Astrocyte (in vitro differentiated cells and primary cell): ENCODE results near the gene PCSK2. TPM values are rescaled to one million over a fixed set of nuclear protein-coding genes. Genes with fewer than 3 reads are reported as not detected.

ENCODE experiments used
- DNase-seq: peaks from one replicate; pipeline ENCODE4 v3.0.0-alpha.2; 2010; ENCODE audit warnings: low read depth
- FAIRE-seq: peaks from 2 replicates; lab custom pipeline; 2011; peaks lifted over from hg19 to GRCh38; lab: Jason Lieb, UNC
- H2AFZ ChIP-seq: 2 replicates; pipeline ENCODE4 v1.6.0; 2012; ENCODE audit warnings: low read depth, low read length, inconsistent platforms
- H3K27ac ChIP-seq: 2 replicates; pipeline ENCODE4 v1.5.1; 2011; ENCODE audit warnings: low read depth, low read length, inconsistent platforms
- H3K27me3 ChIP-seq: 2 replicates; pipeline ENCODE4 v1.6.0; 2011; ENCODE audit warnings: low read length, inconsistent platforms; ENCODE audit not compliant: insufficient read depth
- H3K36me3 ChIP-seq: 2 replicates; pipeline ENCODE4 v1.5.1; 2011; ENCODE audit warnings: low read length, inconsistent platforms; ENCODE audit not compliant: insufficient read depth
- H3K4me1 ChIP-seq: 2 replicates; pipeline ENCODE4 v1.5.1; 2011; ENCODE audit warnings: low read length, inconsistent platforms; ENCODE audit not compliant: insufficient read depth
- H3K4me2 ChIP-seq: 2 replicates; pipeline ENCODE4 v1.6.0; 2012; ENCODE audit warnings: low read length, inconsistent platforms
- H3K4me3 ChIP-seq: 2 replicates; pipeline ENCODE4 v1.5.1; 2011; ENCODE audit warnings: low read depth, mild to moderate bottlenecking, low read length, inconsistent platforms; ENCODE audit not compliant: insufficient read depth
- H3K79me2 ChIP-seq: 2 replicates; pipeline ENCODE4 v1.6.0; 2012; ENCODE audit warnings: mild to moderate bottlenecking, low read length, inconsistent platforms; ENCODE audit not compliant: insufficient read depth
- H3K9ac ChIP-seq: 2 replicates; pipeline ENCODE4 v1.6.0; 2012; ENCODE audit warnings: mild to moderate bottlenecking, low read length, inconsistent platforms
- H3K9me3 ChIP-seq: 2 replicates; pipeline ENCODE4 v1.5.1; 2012; ENCODE audit warnings: low read depth, mild to moderate bottlenecking, low read length, inconsistent platforms; ENCODE audit not compliant: insufficient read depth
- H4K20me1 ChIP-seq: 2 replicates; pipeline ENCODE4 v1.6.0; 2012; ENCODE audit warnings: low read length, inconsistent platforms; ENCODE audit not compliant: insufficient read depth
- H3K27ac Mint-ChIP-seq: one replicate; pipeline ENCODE4 v1.8.0; 2021; ENCODE audit warnings: mild to moderate bottlenecking, mixed read lengths; ENCODE audit not compliant: unreplicated experiment
- H3K27me3 Mint-ChIP-seq: one replicate; pipeline ENCODE4 v1.8.0; 2021; ENCODE audit warnings: low read depth, mixed read lengths; ENCODE audit not compliant: unreplicated experiment
- H3K36me3 Mint-ChIP-seq: one replicate; pipeline ENCODE4 v1.8.0; 2021; ENCODE audit warnings: low read depth, mixed read lengths; ENCODE audit not compliant: unreplicated experiment
- H3K4me1 Mint-ChIP-seq: one replicate; pipeline ENCODE4 v1.8.0; 2021; ENCODE audit warnings: low read depth, mixed read lengths; ENCODE audit not compliant: unreplicated experiment
- H3K4me3 Mint-ChIP-seq: one replicate; pipeline ENCODE4 v1.8.0; 2021; ENCODE audit warnings: mild to moderate bottlenecking, moderate library complexity, mixed read lengths; ENCODE audit not compliant: unreplicated experiment
- H3K9me3 Mint-ChIP-seq: one replicate; pipeline ENCODE4 v1.8.0; 2021; ENCODE audit warnings: mild to moderate bottlenecking, mixed read lengths; ENCODE audit not compliant: unreplicated experiment
- CTCF ChIP-seq: IDR thresholded peaks from 2 replicates; pipeline ENCODE4 v1.5.1; 2011; ENCODE audit warnings: low read depth, mild to moderate bottlenecking, inconsistent platforms, low read length, moderate library complexity; ENCODE audit not compliant: insufficient read depth
- EZH2 ChIP-seq: IDR thresholded peaks from 2 replicates; pipeline ENCODE4 v1.6.1; 2012; ENCODE audit warnings: mild to moderate bottlenecking, low read length, inconsistent platforms; ENCODE audit not compliant: insufficient read depth
- total RNA-seq: library from RNA; stranded (reverse); gene quantifications from 2 replicates; pipeline ENCODE4 v1.2.1, GENCODE V29; 2021

Gene PCSK2
- total RNA-seq, 1 donor from 2014 or later: not detected

GRCh38 chr20:17385798-17386197 lies 159.0 kb downstream of the PCSK2 start:
- H3K4me1 ChIP-seq: no peaks in the 10 kb centered on the region
- H3K4me1 Mint-ChIP-seq: no peaks in the 10 kb centered on the region
- no peaks in the 10 kb centered on the region for H3K36me3 Mint-ChIP-seq
- no peaks in the 10 kb centered on the region for H3K9me3 ChIP-seq
- H3K36me3 ChIP-seq: no peaks in the 10 kb centered on the region
- no peak overlapping the region for H3K4me2 ChIP-seq
- no peak overlapping the region for H2AFZ ChIP-seq
- TF ChIP-seq CTCF: no peak
- TF ChIP-seq EZH2: no peak
- H4K20me1 ChIP-seq: no peaks in the 10 kb centered on the region
- FAIRE-seq: no peak
- H3K27me3 Mint-ChIP-seq: peaks cover 16% of the 10 kb centered on the region
- H3K4me3 ChIP-seq: no peak overlapping the region
- H3K4me3 Mint-ChIP-seq: no peak overlapping the region
- no peak for DNase-seq
- no peak overlapping the region for H3K9ac ChIP-seq
- H3K27me3 ChIP-seq: no peaks in the 10 kb centered on the region
- no peak overlapping the region for H3K27ac ChIP-seq
- no peaks in the 10 kb centered on the region for H3K79me2 ChIP-seq
- H3K27ac Mint-ChIP-seq: no peak overlapping the region
- H3K9me3 Mint-ChIP-seq: no peaks in the 10 kb centered on the region

- no peak for TF ChIP-seq EZH2
- no peak for TF ChIP-seq CTCF
- no peak overlapping the region for H3K4me2 ChIP-seq
Observed at GRCh38 chr20:17390655-17391054, 163.8 kb downstream of the PCSK2 start.

DNA sequence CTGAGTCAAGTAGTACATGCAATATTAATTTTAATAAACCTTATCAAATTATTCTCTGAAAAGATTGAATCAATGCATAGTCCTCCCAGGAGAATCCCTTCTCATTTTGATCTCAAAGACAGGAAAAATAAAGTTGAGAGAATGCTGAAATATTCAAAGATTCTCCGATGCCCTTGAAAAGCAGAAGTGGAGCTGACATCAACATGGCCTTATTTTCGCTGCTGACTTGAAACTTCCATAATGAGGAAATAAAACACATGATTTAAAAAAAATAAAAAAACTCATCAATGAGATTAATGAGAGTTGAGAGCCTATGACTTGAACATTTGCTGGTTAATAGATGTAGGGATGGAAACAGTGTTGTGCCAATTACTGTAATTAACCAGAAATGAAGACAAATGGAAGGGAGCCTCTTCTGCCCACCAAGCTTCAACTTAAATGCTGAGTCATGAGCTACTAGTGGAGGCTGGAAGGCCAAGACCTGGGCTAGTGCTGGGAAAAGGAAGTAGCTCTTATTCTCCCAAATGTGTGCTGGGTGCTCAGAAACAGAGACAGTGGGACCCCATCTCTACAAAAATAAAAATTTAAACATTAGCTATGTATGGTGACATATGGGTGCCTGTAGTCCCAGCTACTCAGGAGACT lies 164.4 kb downstream of the PCSK2 start:
- H3K4me2 ChIP-seq: no peak overlapping the region
- H2AFZ ChIP-seq: no peak overlapping the region
- FAIRE-seq (no peak), DNase-seq (no peak)
- no peak overlapping the region for H3K9ac ChIP-seq
- Mint-ChIP-seq H3K4me1 (peaks cover 3% of the 10 kb centered on the region), H3K4me3 (no peak overlapping the region), H3K9me3 (no peaks in the 10 kb centered on the region), H3K27me3 (peaks cover 9% of the 10 kb centered on the region), H3K27ac (no peak overlapping the region), H3K36me3 (no peaks in the 10 kb centered on the region)
- H3K36me3 ChIP-seq: no peaks in the 10 kb centered on the region
- H3K79me2 ChIP-seq: no peaks in the 10 kb centered on the region
- H3K4me3 ChIP-seq: no peak overlapping the region
- H3K27ac ChIP-seq: no peak overlapping the region
- H3K4me1 ChIP-seq: no peaks in the 10 kb centered on the region
- no peaks in the 10 kb centered on the region for H4K20me1 ChIP-seq
- H3K27me3 ChIP-seq: no peaks in the 10 kb centered on the region
- no peaks in the 10 kb centered on the region for H3K9me3 ChIP-seq
- no peak for TF ChIP-seq CTCF
- no peak for TF ChIP-seq EZH2

More at GRCh38 chr20:17390655-17391054, 163.8 kb downstream of the PCSK2 start:
- Histone ChIP-seq H3K9me3 (no peaks in the 10 kb centered on the region), H3K36me3 (no peaks in the 10 kb centered on the region), H3K79me2 (no peaks in the 10 kb centered on the region), H3K27me3 (no peaks in the 10 kb centered on the region), H3K27ac (no peak overlapping the region), H3K4me1 (no peaks in the 10 kb centered on the region), H3K9ac (no peak overlapping the region), H4K20me1 (no peaks in the 10 kb centered on the region), H2AFZ (no peak overlapping the region), H3K4me3 (no peak overlapping the region)
- DNase-seq (no peak), FAIRE-seq (no peak)
- peaks cover 9% of the 10 kb centered on the region for H3K27me3 Mint-ChIP-seq
- H3K9me3 Mint-ChIP-seq: no peaks in the 10 kb centered on the region
- H3K27ac Mint-ChIP-seq: no peak overlapping the region
- peaks cover 3% of the 10 kb centered on the region for H3K4me1 Mint-ChIP-seq
- no peaks in the 10 kb centered on the region for H3K36me3 Mint-ChIP-seq
- no peak overlapping the region for H3K4me3 Mint-ChIP-seq
